ENCODE results near the gene HRH2.

DNA sequence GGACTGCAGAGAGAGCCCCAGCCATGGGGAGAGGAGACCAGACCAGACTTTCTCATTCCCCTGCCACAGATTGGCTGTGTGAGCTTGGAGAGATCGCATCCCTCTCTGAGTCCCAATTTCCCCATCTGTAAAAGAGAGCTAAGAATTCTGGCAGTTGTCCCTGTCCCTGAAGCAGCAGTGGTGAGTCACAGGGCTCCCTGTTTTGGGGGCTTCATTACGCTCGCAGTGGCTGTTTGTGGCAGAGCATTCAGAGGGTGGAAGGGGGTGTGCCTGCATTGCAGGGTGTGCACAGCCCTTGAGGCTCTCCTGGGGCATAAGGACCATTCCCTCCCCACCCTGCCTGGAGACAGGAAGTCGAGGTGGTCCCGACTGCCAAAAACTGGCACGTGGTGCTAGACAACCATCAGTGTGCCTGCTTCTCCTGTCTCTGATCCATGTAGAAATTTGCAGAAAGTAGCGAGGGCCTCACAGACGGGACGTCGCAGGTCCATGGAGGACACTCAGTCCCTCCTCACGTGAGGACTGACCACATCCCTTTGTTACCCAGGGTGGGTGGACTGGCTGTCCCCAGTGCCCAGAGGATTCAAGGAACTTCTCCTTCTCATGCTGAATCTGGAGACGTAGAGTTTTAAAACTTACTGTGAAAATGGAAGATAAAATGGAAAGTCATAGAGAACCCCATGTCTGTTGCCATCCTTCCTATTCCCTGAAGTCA is 35.3 kb downstream of the HRH2 start:
- TF ChIP-seq, protein P1, sequence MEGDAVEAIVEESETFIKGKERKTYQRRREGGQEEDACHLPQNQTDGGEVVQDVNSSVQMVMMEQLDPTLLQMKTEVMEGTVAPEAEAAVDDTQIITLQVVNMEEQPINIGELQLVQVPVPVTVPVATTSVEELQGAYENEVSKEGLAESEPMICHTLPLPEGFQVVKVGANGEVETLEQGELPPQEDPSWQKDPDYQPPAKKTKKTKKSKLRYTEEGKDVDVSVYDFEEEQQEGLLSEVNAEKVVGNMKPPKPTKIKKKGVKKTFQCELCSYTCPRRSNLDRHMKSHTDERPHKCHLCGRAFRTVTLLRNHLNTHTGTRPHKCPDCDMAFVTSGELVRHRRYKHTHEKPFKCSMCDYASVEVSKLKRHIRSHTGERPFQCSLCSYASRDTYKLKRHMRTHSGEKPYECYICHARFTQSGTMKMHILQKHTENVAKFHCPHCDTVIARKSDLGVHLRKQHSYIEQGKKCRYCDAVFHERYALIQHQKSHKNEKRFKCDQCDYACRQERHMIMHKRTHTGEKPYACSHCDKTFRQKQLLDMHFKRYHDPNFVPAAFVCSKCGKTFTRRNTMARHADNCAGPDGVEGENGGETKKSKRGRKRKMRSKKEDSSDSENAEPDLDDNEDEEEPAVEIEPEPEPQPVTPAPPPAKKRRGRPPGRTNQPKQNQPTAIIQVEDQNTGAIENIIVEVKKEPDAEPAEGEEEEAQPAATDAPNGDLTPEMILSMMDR (conservative IDR thresholded peaks at IDR 0.05): no peak
- TF ChIP-seq EZH2 (IDR thresholded peaks at IDR 0.05; ENCODE audit: low read depth): no peak

Measured in PC-9 (cell line).